HFF-Myc (cell line): ENCODE results near the gene SERPINH1.

Source experiments
- DNase-seq: peaks from one replicate; pipeline ENCODE4 v3.0.0-alpha.2; 2011; ENCODE audit warnings: low read depth; ENCODE audit errors: extremely low read depth
- H3K4me3 ChIP-seq: replicated peaks from 2 replicates; pipeline ENCODE4 v1.5.1; 2011; ENCODE audit warnings: low read depth, mild to moderate bottlenecking, control low read depth, low read length
- CTCF ChIP-seq: IDR thresholded peaks from 2 replicates; pipeline ENCODE4 v1.5.1; 2012; ENCODE audit warnings: mild to moderate bottlenecking, low read depth, low read length, control low read depth; ENCODE audit errors: missing control alignments

Gene SERPINH1

GRCh38 chr11:75576017-75576416 lies 14.0 kb downstream of the SERPINH1 start:
- no peak for DNase-seq
- no peak for TF ChIP-seq CTCF
- no peak overlapping the region for H3K4me3 ChIP-seq

GRCh38 chr11:75576499-75576918 lies 14.5 kb downstream of the SERPINH1 start:
- no peak for TF ChIP-seq CTCF
- no peak overlapping the region for H3K4me3 ChIP-seq
- no peak for DNase-seq

GRCh38 chr11:75577207-75577606 lies 15.2 kb downstream of the SERPINH1 start:
- peak; percentile 56 for TF ChIP-seq CTCF
- H3K4me3 ChIP-seq, result no peak overlapping the region
- no peak for DNase-seq

- no peak overlapping the region for H3K4me3 ChIP-seq
- no peak for TF ChIP-seq CTCF
- no peak for DNase-seq
Measured at GRCh38 chr11:75578977-75579376, 16.9 kb downstream of the SERPINH1 start.

- H3K4me3 ChIP-seq, result no peak overlapping the region
- no peak for DNase-seq
- no peak for TF ChIP-seq CTCF
Measured at GRCh38 chr11:75579841-75580240, 17.8 kb downstream of the SERPINH1 start.

GRCh38 chr11:75582506-75582894 lies 20.4 kb downstream of the SERPINH1 start:
- no peak for TF ChIP-seq CTCF
- H3K4me3 ChIP-seq, result peak overlapping the region; percentile 54
- no peak for DNase-seq
